Tibial artery (tissue), 4 donors: ENCODE data around the gene SH2D2A.

Source experiments
- DNase-seq, 2 donors: peaks; one replicate each; pipeline ENCODE4 v3.0.0-alpha.2; 2019
- H3K27ac ChIP-seq, 2 donors: fragments of 200-600 bp; sonication (generic) in 1 of 2; 1 replicate in 1 of 2; 2 replicates in 1 of 2; pipeline ENCODE4 v1.5.1; 2018 to 2019; ENCODE audit warnings: mild to moderate bottlenecking in 1 of 2
- H3K27me3 ChIP-seq, 2 donors: fragments of 200-600 bp; sonication (generic) in 1 of 2; one replicate each; pipeline versions ENCODE4 v1.5.1 to v1.6.0; 2016 to 2019
- H3K36me3 ChIP-seq, 3 donors: fragments of 200-600 bp; sonication (generic) in 2 of 3; one replicate each; pipeline ENCODE4 v1.5.1; 2016 to 2019; ENCODE audit warnings: mild to moderate bottlenecking in 2 of 3
- H3K4me1 ChIP-seq, 4 donors: fragments of 200-600 bp; sonication (generic) in 2 of 4; 1 replicate in 3 of 4; 2 replicates in 1 of 4; pipeline ENCODE4 v1.5.1; 2016 to 2019
- H3K4me3 ChIP-seq, 2 donors: fragments of 200-600 bp; sonication (generic) in 1 of 2; 1 replicate in 1 of 2; 2 replicates in 1 of 2; pipeline ENCODE4 v1.5.1; 2018 to 2019; ENCODE audit warnings: mild to moderate bottlenecking in 2 of 2
- H3K9me3 ChIP-seq, 3 donors: fragments of 200-600 bp; sonication (generic) in 1 of 3; one replicate each; pipeline ENCODE4 v1.5.1; 2016 to 2019
- intact Hi-C: fragments of 100-400 bp; cut with DNase I; formaldehyde crosslinking; loops from one replicate; pipeline ENCODE4 v1.15.0; 2023; ENCODE audit warnings: low total_unique reads
- TF ChIP-seq, protein P1 (sequence below), 2 experiments: fragments of 200-600 bp in 1 of 2; fragments of 450-650 bp in 1 of 2; IDR thresholded peaks; one replicate each; pipeline ENCODE4 v1.5.1; 2017 to 2019; ENCODE audit warnings: antibody characterized with exemption in 2 of 2, mild to moderate bottlenecking in 1 of 2, moderate library complexity in 1 of 2

Gene SH2D2A

DNA sequence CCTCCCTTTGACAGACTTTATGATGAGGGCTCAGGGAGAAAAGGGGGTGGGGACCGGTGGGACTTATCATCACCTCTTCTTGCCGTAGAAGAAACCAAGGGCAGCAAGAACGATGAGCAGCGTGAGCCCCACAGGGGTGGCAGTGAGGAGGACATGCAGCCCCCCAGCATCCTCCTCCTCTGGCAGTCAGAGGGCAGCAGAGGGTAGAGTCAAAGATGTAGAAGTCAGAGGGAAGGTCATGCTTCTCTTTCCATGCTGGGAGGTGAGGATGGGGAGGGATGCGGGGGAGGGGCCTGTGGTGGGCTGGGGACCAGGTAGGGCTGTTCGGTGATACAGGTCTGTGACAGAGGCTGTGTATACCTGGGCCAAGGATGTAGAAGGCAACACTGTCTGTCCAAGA lies 27.5 kb upstream of the SH2D2A start:
- Histone ChIP-seq H3K9me3 (no peaks in the 10 kb centered on the region), H3K4me1 (peaks cover 0 to 16% (median 9%) of the 10 kb centered on the region in 4 donors), H3K36me3 (no peaks in the 10 kb centered on the region), H3K27ac (no peak overlapping the region), H3K4me3 (no peak overlapping the region), H3K27me3 (peaks cover 0 to 99% of the 10 kb centered on the region in 2 donors)
- TF ChIP-seq, protein P1, sequence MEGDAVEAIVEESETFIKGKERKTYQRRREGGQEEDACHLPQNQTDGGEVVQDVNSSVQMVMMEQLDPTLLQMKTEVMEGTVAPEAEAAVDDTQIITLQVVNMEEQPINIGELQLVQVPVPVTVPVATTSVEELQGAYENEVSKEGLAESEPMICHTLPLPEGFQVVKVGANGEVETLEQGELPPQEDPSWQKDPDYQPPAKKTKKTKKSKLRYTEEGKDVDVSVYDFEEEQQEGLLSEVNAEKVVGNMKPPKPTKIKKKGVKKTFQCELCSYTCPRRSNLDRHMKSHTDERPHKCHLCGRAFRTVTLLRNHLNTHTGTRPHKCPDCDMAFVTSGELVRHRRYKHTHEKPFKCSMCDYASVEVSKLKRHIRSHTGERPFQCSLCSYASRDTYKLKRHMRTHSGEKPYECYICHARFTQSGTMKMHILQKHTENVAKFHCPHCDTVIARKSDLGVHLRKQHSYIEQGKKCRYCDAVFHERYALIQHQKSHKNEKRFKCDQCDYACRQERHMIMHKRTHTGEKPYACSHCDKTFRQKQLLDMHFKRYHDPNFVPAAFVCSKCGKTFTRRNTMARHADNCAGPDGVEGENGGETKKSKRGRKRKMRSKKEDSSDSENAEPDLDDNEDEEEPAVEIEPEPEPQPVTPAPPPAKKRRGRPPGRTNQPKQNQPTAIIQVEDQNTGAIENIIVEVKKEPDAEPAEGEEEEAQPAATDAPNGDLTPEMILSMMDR (IDR thresholded peaks at IDR 0.05): no peak
- intact Hi-C loops: loop anchor here (5.0 kb wide), 2 partner anchors 38 to 78 kb away; partner anchors contain the start of gene LRRC71
- DNase-seq: no peak

DNA sequence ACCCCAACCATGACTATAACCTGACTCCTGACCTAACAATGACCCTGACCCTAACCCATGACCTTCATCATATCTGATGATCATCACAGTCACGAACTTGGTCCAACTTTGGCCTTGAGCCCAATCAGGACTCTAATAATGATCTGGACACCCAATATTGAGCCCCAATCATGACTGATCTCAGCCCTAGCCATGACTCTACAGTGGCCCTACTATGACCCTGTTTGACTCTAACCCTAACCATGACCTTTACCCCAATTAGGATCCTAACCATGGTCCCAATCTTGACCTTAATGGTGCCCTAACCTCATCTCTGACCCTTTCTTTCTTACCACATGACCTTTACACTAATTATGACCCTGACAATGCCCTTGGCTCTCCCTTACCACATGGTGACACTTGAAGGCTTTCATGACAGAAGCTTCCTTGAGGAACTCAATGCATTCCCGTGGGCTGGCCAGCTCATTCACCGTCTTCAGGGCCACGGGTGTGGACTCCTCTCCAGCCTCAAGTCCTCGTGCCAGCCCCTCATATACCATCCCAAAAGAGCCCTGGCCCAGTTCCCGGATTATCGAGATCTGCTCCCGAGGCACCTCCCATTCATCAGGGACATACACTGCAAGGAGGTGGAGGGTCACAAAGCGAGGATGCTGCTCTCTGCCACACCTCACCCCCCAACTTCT lies 26.1 kb upstream of the SH2D2A start:
- no peak overlapping the region for H3K4me3 ChIP-seq
- H3K4me1 ChIP-seq: peaks cover 0 to 10% (median 9%) of the 10 kb centered on the region in 4 donors
- TF ChIP-seq, protein P1 (IDR thresholded peaks at IDR 0.05): no peak
- H3K27ac ChIP-seq: no peak overlapping the region
- H3K36me3 ChIP-seq: no peaks in the 10 kb centered on the region
- no peaks in the 10 kb centered on the region for H3K9me3 ChIP-seq
- peaks cover 0 to 97% of the 10 kb centered on the region in 2 donors for H3K27me3 ChIP-seq
- intact Hi-C loops: loop anchor here (5.0 kb wide), 2 partner anchors 40 to 80 kb away; partner anchors contain the start of gene LRRC71
- DNase-seq: no peak

DNA sequence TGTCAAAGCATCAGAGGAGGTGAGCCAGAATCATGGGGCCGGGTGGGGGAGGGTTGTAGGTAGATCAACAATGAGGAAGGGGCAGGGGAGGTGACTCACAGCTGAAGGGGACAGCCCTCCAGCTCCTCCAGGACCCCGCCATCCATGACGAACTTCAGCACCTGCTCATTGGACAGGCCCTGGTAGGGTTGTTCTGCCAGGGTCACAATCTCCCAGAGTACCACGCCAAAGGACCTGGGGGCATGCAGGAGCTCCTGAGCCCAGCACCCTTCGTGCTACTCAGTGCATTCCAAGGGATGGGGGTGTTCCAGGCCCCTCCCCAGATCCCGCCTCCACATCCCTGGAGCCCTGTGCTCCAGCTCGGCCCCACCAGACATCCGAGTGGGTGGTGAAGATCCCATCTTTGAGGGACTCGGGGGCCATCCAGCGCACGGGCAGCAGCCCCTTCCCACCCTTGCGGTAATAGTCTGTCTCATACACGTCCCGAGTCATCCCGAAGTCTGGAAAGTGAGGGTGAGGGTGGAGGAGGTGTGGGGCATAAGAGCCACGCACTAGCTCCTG lies 24.7 kb upstream of the SH2D2A start:
- H3K9me3 ChIP-seq: no peaks in the 10 kb centered on the region
- intact Hi-C loops: loop anchor here (5.0 kb wide), 2 partner anchors 41 to 81 kb away; partner anchors contain the start of gene LRRC71
- peaks cover 0 to 97% of the 10 kb centered on the region in 2 donors for H3K27me3 ChIP-seq
- peaks cover 0 to 10% (median 9%) of the 10 kb centered on the region in 4 donors for H3K4me1 ChIP-seq
- no peak for DNase-seq
- H3K4me3 ChIP-seq: no peak overlapping the region
- H3K36me3 ChIP-seq: no peaks in the 10 kb centered on the region
- no peak overlapping the region for H3K27ac ChIP-seq
- TF ChIP-seq, protein P1 (IDR thresholded peaks at IDR 0.05): no peak

DNA sequence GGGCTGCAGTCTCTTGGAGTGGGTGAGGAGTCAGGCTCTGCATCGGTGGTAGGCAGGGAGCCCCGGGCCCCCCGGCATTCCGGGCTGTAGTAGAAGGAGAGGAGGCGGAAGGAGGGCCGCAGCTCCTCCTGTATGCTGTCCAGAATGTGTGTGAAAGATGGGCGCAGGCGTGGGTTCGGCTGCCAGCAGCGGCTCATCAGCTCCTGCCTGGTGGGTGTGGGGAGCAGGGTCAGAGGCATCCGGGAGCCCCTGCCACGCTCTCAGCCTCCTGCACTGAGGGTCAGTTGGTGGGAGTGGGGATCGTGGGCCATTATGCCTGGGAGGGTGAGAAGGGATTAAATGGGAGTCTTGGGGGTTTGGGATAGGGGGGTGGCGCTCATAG lies 24.2 kb upstream of the SH2D2A start:
- peaks cover 0 to 10% (median 9%) of the 10 kb centered on the region in 4 donors for H3K4me1 ChIP-seq
- H3K27ac ChIP-seq: no peak overlapping the region
- peaks cover 0 to 96% of the 10 kb centered on the region in 2 donors for H3K27me3 ChIP-seq
- intact Hi-C loops: loop anchor here (5.0 kb wide), 2 partner anchors 41 to 81 kb away; partner anchors contain the start of gene LRRC71
- no peaks in the 10 kb centered on the region for H3K9me3 ChIP-seq
- TF ChIP-seq, protein P1 (IDR thresholded peaks at IDR 0.05): no peak
- H3K36me3 ChIP-seq: no peaks in the 10 kb centered on the region
- H3K4me3 ChIP-seq: no peak overlapping the region
- DNase-seq: no peak

DNA sequence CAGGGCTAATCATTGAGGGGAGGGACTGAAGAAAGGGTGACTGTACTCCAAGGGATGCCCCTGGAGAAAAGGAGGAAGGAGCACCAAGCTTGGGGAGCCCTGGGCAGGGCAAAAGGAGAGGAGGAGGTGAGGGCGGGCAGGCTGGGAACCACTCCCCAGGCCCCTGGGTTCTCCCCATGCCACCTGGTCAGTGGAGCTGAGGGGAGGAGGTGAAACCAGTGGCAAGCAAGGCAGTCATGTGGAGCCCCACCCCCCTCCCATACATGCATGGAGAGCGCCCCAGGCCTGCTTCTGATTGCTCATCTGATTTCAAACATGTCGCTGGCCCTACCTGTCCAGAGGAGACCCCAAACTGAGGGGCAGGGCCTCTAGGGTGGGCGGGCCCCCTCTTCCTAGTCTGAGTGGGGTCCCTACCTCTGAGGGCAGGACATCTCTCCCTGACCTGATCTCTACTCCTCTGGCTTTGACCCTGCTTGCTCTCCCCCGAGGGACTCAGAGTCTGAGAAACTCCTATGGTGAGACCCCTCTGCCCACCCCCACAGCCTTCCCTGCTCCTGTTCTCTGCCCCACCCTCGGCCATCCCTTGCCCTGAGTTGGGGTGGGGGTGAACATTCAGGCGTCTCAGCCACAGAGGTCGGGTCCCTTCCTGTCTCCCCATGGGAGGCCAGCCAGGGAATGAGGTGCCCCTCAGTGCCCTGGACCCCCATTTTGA lies 23.7 kb upstream of the SH2D2A start:
- intact Hi-C loops: loop anchor here (5.0 kb wide), 2 partner anchors 42 to 82 kb away; partner anchors contain the start of gene LRRC71
- Histone ChIP-seq H3K27ac (no peak overlapping the region), H3K4me3 (no peak overlapping the region), H3K9me3 (no peaks in the 10 kb centered on the region), H3K27me3 (peaks cover 0 to 92% of the 10 kb centered on the region in 2 donors), H3K4me1 (peaks cover 0 to 8% (median 7%) of the 10 kb centered on the region in 4 donors), H3K36me3 (no peaks in the 10 kb centered on the region)
- TF ChIP-seq, protein P1 (IDR thresholded peaks at IDR 0.05): no peak
- no peak for DNase-seq
